OCI-M2 (cell line): Measurements from ENCODE around the gene PLPPR2.
"Not testable (repeated sequence)": the region's sequence is repeated elsewhere in the genome, so short reads cannot be mapped to it uniquely, and the experiment has no call there.

Source experiments
- DNase-seq: peaks from one replicate; lab custom pipeline; 2025; ENCODE audit not compliant: unreplicated experiment; lab: John Stamatoyannopoulos, UW

Gene PLPPR2

DNA sequence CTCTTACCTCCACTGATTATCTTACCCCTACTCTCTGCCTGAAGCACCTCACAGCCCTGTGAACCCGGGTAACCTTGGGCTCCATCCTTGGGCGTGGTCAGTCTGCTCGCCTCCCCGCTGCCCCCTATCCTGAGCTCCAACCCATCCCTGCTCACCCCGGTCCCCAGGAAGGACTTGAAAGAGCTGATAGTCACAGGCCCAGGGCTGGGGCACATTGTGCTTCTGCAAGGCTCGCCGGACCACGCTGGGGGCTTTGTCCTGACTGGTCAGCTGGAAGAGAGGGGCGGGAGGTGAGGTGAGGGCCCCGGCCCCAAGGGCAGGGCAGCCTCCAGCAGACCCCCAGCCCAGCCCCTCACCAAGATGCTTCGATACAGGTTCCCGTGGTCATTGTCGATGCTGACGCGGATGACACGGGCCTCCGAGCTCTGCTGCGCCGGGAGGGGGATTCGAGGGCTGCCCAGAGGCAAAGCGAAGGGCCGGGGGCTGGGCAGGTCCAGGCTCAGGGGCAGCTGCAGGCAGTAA lies 41.9 kb downstream of the PLPPR2 start:
- DNase-seq = no peak

DNA sequence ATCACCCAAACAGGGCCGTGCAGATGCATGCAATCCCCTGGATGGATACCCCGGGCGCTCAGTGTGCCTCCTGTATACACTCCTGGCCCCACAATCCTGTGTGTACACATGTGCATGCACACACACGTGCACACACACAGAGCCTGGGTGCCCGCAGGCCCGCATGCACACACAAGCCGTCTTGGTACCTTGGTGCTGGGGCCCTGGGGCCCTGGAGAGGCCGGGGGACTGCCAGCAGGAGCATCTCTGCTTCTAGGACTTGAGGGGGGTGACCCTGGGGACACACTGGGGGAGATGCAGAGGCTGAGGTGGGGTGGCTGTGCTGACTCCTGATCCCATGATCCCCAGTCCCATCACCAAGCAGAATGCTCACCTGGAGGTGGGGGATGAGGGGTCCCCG lies 44.4 kb downstream of the PLPPR2 start:
- no peak for DNase-seq

DNA sequence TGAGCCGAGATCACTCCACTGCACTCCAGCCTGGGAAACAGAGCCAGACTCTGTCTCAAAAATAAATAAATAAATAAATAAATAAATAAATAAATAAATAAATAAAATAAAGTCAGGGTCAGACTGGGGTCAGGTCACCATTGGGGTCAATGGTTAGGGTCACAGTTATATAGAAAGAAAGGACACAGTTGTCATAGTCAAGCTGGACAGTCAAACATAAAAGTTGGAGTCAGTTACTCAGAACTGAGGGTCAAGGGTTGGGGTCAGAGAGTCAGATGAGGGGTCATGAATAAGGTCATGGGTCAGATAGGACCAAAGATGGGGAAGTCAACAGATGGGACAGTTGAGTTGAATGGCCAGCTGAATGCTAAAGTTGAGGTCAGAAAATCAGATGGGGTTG lies 45.6 kb downstream of the PLPPR2 start:
- DNase-seq = no peak

DNA sequence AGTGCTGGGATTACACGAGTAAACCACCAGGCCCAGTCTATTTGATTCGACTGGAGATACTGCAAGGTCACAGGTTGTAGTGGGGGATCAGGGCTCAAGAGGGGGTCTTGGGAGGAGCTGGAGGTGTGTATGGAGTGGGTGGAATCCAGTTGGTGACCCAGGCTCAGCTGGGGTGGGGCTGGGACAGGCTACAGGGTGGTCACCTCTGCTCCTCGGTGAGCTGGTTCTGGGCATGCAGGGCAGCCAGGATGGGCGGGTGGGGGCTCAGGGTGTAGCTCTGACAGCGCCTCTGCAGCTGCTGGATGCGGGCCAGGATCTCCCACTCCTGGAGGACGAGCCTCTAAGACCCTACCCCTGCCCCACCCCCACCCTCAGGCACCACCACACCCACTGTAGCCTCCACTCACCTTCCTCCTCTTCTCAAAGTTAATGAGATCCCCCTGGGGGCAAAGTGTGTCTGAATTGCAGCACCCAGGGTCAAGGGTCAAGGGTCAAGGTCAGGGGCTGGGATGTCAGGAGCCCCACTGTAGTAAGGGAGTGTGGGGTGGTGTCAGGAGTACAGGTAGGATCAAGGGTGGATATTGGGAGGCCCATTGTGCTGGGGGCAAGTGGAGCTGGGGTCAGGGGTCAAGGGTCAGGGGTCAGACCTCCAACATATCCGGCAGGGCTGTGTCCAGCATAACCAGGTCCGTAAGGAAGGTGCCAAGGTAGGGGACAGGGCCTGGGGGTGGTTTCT lies 46.7 kb downstream of the PLPPR2 start:
- DNase-seq = no peak

DNA sequence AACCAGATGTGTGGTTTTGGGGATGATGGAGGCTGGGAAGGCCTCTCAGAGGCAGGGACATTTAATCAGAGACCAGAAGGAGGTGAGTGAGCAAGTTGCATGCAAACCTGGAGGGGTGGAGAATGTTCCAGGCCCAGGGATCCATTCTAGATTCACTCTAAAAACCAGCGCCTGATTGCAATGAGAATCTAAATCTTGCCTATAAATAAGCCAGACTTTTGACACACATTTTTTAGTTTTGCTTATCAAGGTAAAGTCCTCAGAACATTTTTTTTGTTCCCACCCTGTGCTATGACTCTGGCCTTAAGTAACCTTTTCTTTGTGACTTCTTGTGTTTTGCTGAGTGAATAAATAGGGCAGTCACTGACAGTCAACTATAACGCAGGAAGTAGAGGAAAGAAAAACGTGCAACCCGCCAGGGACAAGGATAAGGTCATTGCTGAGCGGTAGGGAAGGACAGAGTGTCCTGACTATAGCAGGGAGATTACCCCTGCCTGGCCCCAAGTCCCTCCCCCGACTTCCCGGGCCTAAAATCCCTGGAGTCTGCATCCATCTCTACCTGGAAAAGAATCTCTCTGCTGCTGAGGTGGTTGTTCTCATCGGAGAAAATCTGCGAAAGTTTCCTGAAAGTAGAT lies 49.5 kb downstream of the PLPPR2 start:
- no peak for DNase-seq

DNA sequence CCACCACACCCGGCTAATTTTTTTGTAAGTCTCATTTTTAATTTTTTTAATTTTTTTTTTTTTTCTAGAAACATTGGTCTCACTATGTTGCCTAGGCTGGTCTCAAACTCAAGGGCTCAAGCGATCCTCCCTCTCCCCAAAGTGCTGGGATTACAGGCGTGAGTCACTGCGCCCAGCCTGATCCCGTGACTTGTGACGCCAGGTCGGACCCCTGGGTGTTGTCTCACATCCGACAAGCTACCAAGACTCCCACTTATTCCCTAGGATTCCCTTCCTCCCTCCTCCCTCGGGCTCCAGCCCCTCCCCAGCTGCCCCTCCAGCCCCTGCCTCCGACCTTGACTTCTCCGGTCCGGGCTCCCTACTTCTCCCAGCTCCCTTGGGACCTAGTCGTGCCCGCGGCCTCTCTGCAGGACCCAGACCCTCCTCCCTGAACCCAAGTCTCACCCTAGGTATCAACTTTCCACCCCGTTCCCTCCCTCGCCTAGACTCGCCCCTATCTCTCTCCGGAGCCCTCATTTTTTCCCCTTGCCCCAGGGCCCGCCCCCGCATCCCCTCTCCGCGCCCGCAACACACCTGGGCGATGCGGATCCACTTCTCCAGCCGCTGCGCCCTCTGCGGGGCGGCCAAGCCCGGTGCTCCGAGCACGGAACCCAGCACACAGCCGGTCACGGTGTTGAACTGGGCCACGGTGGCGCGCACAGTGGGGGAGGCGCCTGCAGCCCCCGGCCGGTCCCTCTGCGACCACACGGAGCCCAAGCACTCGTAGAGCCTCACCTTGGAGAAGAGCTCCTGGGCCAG lies 50.8 kb downstream of the PLPPR2 start:
- no peak for DNase-seq

DNA sequence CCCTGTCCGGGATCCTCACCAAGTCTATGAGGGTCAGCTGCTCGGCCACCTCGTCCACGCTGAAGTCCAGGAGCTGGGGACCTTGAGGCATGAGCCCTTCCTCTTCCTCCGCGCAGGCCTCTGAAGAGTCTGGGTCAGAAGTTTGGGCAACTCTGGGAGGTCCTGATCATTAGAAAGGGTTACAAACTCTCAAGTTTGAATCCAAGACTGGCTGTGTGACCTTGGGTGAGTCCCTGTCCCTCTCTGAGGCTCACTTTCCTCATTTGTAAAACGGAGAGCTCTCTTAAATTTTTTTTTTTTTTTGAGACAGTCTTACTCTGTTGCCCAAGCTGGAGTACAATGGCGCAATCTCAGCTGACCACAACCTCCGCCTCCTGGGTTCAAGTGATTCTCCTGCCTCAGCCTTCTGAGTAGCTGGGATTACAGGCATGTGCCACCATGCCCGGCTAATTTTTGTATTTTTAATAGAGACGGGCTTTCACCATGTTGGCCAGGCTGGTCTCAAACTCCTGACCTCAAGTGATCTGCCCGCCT lies 51.5 kb downstream of the PLPPR2 start:
- not testable (repeated sequence) for DNase-seq

DNA sequence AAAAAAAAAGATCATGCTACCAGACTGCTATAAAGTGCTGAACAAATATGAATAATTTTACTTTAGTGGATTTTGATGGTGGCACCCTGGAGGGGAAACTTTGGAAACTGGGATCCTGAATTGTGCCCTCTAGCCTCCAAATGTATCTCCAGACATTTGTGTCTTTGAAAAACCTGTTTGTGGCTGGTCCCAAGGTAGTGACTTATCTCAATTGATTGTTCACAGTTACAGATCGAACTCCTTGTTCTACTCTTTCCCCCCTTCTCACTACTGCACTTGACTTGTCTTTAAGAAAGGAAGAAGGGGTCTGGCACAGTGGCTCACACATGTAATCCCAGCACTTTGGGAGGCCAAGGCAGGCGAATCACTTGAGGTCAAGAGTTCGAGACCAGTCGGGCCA lies 53.4 kb downstream of the PLPPR2 start:
- no peak for DNase-seq

DNA sequence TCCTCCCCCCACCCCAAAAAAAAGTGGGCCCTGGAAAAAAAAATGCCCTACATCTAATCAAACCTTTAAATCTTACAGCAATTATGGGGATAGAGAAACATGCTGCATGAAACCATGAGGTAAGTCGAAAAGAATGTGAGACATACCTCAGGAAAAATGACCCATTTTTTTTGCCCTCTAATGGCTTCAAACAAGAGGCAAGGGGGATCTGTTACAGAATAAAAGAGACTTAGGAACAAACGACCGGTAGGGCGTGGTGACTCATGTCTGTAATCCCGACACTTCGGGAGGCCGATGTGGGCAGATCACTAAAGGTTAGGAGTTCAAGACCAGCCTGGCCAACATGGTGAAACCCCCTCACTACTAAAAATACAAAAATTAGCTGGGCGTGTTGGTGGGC lies 55.5 kb downstream of the PLPPR2 start:
- no peak for DNase-seq

DNA sequence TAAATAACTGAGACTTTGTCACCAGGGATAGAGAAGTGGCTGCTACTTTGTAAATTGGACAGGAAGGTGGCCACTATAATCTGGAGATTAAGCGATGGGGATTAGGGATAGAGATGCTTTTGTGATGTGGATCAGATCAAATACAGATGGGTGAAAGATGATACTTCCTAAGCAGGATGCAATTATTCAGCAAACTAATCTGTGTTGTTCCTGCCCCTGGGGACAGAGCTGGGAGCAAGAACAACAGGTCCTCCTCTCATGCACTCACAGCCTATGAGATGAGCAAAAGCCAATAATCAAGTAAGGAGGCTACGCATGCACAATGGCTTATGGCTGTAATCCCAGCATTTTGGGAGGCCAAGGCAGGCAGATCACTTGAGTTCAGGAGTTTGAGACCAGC lies 59.3 kb downstream of the PLPPR2 start:
- no peak for DNase-seq
